NCI-H1436 (cell line): ENCODE results near the gene DSTYK.

Experiments
- DNase-seq: peaks from one replicate; lab custom pipeline; 2025; lab: John Stamatoyannopoulos, UW

The DSTYK gene, protein sequence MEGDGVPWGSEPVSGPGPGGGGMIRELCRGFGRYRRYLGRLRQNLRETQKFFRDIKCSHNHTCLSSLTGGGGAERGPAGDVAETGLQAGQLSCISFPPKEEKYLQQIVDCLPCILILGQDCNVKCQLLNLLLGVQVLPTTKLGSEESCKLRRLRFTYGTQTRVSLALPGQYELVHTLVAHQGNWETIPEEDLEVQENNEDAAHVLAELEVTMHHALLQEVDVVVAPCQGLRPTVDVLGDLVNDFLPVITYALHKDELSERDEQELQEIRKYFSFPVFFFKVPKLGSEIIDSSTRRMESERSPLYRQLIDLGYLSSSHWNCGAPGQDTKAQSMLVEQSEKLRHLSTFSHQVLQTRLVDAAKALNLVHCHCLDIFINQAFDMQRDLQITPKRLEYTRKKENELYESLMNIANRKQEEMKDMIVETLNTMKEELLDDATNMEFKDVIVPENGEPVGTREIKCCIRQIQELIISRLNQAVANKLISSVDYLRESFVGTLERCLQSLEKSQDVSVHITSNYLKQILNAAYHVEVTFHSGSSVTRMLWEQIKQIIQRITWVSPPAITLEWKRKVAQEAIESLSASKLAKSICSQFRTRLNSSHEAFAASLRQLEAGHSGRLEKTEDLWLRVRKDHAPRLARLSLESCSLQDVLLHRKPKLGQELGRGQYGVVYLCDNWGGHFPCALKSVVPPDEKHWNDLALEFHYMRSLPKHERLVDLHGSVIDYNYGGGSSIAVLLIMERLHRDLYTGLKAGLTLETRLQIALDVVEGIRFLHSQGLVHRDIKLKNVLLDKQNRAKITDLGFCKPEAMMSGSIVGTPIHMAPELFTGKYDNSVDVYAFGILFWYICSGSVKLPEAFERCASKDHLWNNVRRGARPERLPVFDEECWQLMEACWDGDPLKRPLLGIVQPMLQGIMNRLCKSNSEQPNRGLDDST

DNA sequence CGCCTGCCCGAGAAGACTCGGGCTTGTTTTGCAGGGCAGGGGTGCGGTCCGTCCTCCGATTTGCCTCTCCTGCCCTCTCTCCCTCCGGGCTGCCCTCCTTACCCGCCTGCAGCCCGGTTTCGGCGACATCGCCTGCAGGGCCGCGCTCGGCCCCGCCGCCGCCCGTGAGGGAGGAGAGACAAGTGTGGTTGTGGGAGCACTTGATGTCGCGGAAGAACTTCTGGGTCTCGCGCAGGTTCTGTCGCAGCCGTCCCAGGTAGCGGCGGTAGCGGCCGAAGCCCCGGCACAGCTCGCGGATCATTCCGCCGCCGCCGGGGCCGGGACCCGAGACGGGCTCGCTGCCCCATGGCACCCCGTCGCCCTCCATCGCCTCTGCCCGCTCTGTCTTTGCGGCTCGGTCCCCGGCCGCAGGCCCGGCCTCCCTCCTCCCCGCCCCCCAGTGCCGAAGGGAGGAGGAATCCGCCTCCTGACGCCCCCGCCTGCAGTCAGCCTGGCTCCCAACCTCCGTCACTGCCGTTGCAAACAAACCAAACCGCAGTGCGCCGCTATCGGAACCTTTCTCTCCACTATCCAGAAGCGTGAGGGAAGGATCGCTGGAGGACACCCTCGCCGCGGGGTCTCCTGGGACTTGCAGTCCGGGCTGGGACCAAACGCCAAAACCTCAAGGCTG, at the start of gene DSTYK:
TSS of gene DSTYK (minus strand) at position 534 of the 670 bp plus-strand sequence. CDS start at position 367, 167 bp downstream.
- DNase-seq, result peak; percentile 97

DNA sequence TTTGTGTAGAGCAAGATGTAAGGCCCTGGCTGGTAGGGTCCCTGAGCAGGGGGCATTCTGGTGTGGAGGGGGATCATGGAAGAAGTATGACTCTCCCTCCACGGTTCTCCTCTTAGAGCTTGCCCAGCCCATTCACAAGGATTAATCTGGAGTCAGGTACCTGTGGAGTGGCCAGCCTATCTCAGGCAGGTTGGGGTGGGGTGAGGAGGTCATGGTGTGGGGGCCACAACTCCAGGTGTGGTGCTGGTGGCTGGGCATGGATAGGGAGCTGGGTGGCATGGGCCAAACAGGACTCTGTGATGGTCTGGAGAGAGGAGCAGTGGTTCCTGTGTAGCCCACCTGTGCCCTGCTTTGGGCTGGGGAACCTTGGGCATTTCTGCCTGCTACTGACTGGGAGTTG, 48.5 kb upstream of the DSTYK start:
- no peak for DNase-seq

DNA sequence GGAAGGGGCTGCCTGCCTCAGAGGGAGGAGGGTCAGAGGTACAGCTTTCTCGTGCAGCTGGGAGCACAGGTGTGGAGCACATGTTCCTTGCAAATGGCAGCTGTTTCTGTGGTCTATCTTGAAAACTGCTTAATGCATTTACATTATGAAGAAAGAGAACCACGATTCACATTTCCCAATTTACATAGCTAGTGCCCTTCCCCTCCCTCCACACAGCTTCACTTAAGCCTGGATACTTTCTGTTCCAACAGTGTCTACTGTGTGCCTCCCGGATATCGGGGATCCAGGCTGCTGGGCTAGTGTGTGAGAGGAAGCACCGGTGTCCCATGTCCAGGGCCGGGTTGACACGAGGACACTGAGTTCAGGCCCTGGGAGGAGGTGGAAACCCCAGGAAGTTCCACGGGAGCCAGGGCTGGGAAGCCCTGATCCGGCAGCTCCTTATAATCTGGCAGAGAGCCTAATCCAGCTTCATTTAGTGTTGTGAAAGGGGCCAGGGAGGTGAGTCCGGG, 47.9 kb upstream of the DSTYK start:
- no peak for DNase-seq

DNA sequence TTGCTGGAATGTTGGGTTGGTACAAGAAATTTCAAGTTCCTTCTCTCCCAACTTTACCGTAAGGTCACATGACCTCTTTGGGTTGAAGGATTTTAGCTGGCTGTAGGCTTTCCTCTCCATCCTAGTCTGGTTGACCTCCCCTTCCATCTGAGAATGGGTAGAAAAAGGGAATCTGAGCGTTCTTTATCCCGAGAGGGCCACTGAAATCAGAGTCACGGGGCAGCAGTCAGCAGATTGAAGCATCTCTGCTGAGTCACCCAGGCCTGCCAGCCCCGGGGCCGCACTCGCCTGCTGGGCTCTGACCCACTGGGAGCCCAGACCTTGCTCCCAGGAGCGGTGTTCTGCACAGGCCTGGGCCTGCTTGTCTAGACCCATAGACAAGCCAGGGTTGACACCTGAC, 47.2 kb upstream of the DSTYK start:
- no peak for DNase-seq

DNA sequence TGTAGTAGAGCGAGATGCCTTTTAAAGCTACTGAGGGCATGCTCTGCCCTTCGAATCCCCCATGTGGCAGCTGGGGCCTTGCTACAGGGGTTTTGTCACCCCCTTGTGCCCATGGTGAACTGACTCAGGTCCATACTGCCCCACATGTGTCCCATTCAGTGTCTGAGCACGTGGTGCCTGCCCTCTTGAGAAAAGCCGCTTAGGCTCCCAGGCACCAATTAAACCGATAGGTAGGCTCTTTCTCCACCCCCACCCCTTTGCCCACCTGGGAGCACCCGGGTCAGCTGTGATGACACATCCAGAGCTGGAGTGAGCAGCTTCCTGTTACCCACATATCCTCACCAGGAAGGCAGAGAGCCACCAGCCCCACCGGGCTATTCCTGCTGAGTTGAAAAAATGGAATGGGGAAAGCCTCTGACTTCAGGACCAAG, 46.8 kb upstream of the DSTYK start:
- DNase-seq, result no peak

DNA sequence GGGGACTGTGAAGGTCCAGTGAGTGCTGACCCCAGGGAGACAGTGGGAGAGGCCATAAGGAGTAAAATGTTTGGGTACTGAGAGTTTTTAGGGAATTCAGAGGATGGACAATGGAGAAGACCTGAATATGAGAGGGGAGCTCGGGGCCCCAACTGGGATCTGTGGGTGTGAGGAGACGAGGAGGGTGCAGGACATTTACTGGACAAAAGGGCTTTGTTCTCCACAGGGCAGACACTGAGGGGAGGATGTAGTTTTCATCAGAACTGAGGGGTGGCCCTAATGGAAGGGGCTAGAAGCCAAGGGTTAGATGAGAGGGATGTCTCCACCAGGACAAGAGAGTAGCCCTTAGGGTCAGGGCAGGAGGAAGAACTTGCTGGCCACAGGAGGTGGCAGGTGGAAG, 46.2 kb upstream of the DSTYK start:
- DNase-seq, result no peak

DNA sequence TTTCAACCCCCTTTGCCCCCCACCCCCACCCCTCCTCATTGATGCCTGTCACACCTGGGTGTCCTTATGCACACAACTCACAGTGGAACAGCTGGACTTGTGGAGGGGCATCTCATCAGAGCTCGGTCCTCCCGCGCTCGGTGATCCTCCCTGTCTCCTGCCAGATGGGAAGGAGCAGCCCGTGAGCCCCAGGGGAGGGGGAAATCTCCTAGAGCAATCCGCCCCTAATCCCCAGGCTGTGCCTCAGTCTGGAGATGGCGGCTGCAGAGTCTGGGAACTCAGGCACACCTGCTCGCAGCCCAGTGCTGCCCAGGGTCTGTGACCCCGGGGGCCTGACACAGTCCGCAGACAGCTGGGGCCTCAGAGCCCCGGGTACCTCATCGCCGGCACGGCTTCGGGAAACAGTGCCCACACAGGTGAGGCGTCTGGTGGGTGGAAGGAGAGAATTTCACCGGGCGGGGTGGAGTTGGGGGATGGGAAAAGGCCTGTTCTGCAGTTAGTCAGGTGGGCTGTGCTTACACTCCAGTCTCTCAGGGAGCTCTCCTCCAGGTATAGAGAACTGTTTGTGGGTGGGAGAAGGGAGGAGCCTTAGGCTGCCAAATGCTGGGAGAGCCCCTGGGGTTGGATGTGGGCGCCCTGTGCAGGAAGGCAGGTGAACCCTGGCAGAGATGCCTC, 45.6 kb upstream of the DSTYK start:
- DNase-seq, result no peak

DNA sequence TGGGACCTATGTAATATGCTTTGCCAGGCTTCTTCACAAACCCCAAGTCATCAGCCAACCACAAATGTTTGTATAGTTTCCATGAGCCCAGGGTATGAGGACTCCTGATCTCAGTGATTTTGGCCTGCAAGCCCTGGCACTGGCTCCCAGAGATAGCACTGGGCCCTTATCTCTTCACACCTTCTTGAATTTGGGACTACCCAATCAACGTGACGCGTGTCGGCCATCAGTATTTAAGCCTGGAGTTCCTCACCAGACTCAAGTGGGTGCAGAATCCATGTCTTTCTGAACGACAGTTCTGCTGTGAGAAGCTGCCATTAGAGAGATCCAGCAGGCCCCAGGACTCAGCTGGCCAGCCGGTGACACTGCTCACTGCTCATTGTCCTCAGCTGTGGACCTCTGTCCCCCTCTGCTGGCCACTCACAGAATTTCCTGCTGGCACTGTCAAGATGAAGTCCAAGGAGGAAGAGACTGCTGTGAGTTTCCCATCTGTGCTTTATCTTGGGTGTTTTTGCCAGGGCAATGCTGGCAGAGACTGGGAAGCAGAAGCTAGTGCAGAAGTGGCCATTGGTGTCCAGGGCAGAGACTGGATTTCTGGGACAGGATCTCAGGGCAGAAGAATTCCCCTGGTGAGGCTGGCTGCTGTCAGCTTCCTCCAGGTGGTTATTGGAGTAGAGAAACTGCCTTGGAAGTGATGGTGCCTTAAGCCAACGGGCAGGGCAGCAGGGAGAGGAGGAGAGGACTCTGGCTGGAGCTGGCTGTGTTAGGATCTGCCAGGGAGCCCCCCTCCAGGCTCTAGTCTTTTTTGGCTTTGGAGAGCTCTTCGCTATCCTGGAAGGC, 44.7 kb upstream of the DSTYK start:
- peak; percentile 82 for DNase-seq

DNA sequence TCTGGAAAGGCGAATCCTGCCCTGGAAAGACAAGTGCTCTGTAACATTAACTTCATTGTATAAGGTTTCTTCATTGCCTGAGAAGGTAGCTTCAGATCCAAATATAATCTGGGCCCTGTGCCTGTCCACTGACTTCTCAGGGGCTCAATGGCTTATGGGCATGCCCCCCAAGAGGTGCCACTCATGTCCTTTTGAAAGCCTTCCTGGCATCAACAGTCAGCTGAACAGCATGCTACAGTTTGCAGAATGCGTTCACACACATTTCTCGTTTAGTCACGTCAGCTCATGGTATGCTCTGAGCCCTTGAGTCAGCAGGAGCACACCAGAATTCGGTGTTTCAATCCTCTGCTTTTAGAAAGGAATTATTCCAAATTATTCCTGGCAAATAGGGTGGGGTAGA, 40.1 kb upstream of the DSTYK start:
- no peak for DNase-seq

DNA sequence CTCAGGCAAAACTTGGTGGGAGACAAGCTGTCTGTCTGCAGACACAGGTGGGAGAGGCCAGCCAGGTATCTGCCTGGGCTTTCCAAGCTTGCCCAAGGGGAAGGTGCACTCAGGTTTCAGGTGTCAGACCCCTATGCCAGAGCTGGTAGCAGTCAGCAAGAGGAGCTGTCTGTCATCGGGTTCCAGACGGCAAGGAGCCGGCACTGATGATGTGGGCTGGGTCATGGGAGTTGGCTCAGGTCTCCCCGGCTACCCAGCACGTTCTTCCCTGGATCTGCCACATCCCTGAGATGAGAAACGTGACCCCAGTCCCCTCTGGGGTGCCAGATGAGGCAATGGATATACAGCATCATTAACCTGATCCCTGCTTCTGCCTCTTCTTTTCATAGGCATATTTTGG, 39.2 kb upstream of the DSTYK start:
- DNase-seq, result no peak

DNA sequence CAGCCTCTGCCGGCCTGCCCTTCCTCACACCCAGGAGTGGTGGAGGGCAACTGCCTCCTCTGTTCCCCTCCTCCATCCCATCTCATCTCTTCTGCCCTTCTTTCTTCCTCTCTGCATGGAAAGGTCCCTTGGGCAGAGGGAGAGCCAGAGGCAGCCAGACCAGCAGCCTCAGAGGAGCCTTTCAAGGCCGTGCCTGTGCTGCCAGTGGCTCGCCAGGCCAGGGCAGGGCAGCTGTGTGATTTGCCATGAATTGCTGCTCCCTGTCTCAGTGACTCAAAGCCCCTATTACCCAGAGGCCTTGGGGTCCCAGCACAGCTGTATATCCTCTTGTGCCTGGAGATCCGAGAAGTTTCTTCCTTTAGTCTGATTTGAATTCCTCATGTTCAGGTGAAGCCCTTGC, 38.1 kb upstream of the DSTYK start:
- DNase-seq, result no peak

DNA sequence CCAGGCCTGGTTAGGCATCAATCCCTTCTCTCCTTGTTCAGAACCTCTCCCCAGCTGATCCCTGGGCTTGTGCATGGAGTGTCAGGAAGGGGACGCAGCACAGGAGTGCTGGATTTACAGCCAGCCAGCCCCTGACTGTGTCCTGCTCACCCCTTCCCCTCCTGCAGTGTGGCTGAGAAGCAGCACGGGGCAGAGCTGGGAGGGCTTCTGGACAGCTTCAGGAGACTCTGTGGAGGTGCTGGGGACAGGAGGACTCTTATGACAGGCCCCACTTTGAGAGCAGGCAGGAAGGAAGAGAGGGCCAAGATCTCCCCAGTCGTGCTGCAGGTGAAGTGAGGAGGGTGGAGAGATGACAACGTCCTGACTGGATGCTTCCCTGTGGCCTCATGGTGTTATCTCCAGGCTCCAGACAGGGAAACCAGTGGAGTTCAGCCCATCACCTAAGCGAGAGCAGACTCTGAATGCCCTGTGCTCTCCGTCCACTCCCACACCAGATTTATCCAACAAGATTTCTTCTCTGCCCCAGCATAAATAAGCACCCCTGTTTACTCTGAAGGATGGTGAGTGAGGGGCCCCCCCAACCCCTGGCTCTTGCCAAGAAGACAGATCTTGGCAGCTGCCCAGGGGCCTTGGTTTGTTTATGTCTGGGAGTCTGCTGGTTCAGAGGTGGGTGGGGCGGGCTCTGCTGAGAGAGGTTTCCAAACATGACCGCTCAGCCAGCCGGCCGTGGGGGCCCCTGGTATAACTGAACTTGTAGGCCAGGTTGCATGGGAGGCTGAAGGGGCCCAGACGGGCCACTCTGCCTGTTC, 37.5 kb upstream of the DSTYK start:
- DNase-seq, result no peak

DNA sequence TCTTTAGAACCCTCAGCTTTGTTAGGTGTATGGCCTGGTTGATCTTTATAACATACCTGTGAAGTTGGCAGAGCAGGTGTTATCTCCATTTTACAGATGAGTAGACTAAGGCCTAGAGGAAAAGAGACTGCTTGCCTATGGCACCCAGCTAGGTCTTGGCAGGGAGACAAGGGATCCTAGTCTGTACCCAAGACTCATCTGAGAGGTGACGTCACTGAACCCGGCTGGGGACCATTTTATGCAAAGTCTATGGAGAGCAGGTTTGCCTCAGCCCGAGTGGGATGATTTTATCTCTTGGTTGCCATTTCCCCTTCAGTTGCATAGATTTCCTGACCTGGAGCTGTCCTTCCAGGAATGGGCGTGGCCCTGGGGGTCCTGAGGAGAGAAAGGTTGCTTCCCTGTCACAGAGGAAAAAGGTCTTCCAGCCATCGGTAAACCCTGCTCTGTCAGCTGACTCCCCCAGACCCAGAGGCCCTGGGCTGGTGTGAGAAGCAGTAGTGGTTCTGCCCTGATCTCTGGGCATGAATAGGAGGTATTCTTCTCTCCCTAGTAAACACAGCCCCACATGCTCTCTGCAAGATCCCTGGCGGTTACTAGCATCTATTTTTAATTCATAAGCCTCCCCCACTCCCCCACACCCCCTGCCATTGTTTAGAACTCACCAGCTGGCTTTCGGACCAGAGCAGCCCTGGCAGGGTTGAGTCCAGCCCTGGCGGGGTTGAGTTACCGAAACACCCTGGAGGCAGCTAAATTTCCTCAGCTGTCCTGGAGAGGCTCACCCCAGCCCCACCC, 35.8 kb upstream of the DSTYK start:
- DNase-seq, result no peak

DNA sequence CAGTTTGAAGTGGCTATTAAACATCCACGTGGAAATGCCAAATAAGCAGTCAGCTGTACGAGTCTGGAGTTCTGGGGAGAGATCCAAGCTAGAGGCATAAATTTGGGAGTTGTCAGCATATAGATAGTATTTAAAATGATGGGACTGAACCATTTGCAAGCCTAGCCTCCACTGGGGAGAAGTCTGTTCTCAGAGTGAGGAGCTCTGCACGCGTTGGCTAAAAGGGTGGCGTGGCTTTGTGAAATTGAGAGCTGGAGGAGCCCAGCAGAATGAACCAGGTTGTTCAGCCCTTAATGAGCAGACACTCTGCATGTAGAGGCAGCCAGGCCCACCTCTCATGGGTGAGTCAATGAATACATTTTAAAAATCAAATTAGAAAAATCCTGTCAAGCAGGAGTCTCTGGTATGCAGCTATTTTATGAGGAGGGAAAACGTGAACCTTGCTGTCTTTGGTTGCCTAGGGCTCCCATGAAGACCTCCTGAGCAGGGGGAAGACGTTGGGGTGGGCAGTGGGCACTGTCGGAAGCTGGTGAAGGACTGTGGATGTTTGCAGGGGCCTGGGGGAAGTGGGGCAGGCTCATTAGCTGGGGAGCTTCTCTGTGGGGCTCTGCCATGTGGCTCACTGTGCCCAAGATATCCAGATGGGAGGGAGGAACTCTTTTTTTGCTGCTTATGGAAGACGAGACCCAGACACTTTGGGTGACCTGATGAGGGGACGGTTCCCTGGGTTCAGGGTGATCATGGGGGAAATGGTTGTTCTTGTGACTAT, 35.0 kb upstream of the DSTYK start:
- DNase-seq, result no peak

DNA sequence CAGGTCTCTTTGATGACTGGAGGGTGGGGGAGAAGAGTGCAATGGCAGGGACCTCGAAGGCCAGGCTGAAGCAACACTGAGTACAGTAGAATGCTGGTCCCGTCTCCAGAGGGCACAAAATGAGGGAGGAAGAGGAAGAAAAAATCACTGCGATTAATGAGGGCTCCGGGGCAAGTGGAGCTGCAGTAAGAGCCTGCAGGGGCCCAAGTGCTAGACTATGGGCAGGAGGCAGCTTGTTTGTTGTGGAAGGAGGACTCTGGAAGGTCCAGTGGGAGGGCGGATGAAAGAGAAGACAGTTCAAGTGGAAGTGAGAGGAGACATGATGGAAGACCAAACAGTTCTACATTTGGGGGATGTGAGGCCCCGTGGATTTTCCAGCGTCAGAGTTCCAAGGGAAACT, 33.6 kb upstream of the DSTYK start:
- no peak for DNase-seq

DNA sequence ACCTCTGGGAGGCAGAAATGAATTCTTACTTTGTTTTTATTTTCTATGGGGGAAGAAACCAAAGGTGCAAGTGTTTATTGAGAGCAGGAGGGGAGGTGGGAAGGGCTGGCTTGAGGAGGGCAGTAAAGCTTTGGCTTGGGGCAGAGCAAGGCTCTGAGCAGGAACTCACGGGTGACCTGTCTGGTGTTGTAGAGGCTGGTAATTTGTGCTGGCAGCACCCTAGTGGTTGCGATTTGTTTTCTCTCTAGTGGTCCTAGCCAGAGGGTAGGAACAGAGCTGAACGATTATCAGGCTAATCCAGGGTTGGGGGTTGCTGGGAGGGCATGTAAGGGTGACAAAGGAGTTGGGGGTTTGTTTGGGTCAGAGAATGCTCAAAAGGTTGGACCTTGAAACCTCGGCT, 32.9 kb upstream of the DSTYK start:
- no peak for DNase-seq

DNA sequence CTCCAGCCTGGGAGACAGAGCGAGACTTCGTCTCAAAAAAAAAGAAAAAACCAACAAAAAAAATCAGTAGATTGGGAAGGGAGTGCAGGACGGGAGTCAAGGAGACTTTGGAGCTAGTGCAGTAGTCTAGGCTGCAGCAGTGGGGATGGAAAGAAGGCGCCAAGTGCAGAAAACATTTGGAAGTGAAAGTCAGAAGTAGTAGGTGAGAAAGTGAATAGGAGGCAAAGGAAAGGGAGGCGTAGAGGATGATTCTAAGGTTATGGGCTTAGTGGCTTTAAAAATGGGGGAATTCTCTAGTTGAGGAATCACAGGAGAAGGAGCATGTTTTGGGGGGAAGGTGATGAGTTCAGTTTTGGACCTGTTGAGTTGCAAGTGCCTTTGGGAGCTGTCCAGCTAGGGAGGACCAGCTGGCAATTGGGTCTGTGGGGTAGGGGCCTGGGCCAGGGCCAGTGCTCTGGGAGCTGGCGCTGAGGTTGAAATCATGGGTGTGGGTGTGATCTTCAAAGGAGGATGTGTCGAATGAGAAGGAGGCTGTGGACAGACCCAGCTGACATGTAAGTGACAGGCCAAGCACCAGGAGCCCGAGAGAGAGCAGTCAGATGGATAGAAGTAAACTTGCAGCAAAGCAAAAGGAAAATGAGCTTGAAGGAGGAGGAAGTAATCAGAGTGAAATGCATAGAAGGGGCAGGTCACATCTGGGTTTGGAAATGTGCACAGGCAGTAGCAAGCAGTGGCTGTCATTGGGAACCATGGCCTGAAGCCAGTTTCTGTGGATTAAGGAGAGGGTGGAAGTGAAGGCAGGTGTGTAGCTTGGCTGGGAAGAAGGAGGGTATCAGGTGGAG, 32.1 kb upstream of the DSTYK start:
- no peak for DNase-seq
